Neural progenitor cell (in vitro differentiated cells): ENCODE data around the gene SLC10A1.

Source experiments
- CTCF ChIP-seq: fragments of 200-600 bp; sonication (generic); IDR thresholded peaks from 2 replicates; pipeline ENCODE4 v1.5.1; 2017; ENCODE audit warnings: antibody characterized with exemption, mild to moderate bottlenecking
- EZH2 ChIP-seq: fragments of 200-600 bp; sonication (generic); IDR thresholded peaks from 2 replicates; pipeline ENCODE4 v1.6.1; 2017; ENCODE audit warnings: antibody characterized with exemption, mild to moderate bottlenecking, moderate library complexity
- EZH2phosphoT487 ChIP-seq: fragments of 200-600 bp; sonication (generic); IDR thresholded peaks from 2 replicates; pipeline ENCODE4 v1.6.1; 2017; ENCODE audit warnings: antibody characterized with exemption

DNA sequence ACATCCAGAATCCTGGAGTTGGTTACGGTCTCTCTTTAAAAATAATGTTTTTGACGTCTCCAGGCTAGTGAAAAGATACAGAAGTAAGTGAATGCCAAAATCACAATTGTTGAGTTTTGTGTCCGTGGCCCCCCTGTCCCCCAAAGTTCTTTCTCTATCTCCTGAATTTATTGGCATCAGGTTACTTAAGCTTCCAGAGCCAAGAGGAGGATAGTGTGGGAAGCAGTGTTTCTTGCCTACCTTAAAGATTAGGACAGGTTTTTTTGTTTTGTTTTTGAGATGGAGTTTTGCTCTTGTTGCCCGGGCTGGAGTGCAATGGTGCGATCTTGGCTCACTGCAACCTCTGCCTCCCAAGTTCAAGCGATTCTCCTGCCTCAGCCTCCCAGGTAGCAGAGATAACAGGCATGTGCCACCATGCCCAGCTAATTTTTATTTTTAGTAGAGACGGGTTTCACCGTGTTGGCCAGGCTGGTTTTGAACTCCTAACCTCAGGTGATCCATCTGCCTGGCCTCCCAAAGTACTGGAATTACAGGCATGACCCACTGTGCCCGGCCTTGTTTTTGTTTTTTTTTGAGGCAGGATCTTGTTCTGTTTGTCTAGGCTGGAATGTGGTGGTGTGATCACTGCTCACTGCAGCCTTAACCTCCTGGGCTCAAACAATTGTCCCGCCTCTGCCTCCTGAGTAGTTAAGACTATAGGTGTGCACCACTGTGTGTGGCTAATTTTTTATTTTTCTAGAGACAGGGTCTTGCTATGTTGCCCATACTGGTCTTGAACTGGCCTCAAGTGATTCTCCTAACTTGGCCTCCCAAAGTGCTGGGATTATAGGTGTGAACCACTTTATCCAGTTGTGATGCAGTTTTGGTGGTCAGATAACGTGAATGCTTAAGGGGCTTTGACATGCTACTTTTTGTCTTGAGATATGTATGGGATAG lies 24.7 kb downstream of the SLC10A1 start:
- TF ChIP-seq CTCF (no peak), EZH2 (no peak), EZH2phosphoT487 (no peak)
